ENCODE data around the gene AP3M1. TPM values are rescaled to one million over a fixed set of nuclear protein-coding genes. Genes with fewer than 3 reads are reported as not detected.

The AP3M1 gene
- polyA plus RNA-seq, 3 donors = 17.5 to 32.0 (median 23.2) TPM

DNA sequence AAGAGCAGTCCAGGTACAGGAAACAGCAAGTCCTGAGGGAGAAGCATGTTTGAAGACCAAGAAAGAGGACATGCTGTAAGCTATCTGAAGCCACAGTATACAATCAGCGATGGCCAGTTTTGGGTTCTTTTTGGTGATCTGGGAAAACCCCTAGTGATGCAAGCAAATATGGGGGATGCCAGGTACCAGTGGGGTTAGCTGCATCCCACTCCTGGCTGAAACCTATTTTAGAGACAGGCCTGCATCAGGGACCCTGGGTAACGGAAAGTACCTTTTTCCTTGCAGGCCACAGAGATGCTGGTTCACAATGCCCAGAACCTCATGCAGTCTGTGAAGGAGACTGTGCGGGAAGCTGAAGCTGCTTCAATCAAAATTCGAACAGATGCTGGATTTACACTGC is 32.9 kb downstream of the AP3M1 start:
- intact Hi-C loops (cut with micrococcal nuclease) = no loop called here
- no peaks in the 10 kb centered on the region for H3K9me3 Mint-ChIP-seq
- peak overlapping the region in 4 of 7 donors; percentile 56 to 82 (median 58) for H3K27ac Mint-ChIP-seq
- peaks cover 98 to 100% of the 10 kb centered on the region in 2 donors for H3K36me3 ChIP-seq (replicated peaks in 1 of 2; ENCODE audit: control insufficient read depth in 1 of 2, insufficient read depth in 2 of 2, low read length in 2 of 2)
- H3K27me3 ChIP-seq (ENCODE audit: control insufficient read depth in 2 of 2, insufficient read depth in 2 of 2, low read length in 2 of 2) = no peaks in the 10 kb centered on the region
- no peak overlapping the region for H3K9ac ChIP-seq (ENCODE audit: insufficient read depth, low read length, poor library complexity, severe bottlenecking)
- H3K27ac ChIP-seq (ENCODE audit: low read depth in 1 of 2, low read length in 2 of 2) = peak overlapping the region in 1 of 2 donors; percentile 48
- H3K9me3 ChIP-seq (replicated peaks in 1 of 2; ENCODE audit: control insufficient read depth in 1 of 2, insufficient read depth in 1 of 2, low read length in 2 of 2) = no peaks in the 10 kb centered on the region
- H3K4me2 ChIP-seq (replicated peaks; ENCODE audit: extremely low read depth, low read length, poor library complexity, severe bottlenecking) = no peak overlapping the region
- peaks cover 79% of the 10 kb centered on the region for H4K20me1 ChIP-seq (ENCODE audit: insufficient read depth, low read length)
- TF ChIP-seq, protein P1, sequence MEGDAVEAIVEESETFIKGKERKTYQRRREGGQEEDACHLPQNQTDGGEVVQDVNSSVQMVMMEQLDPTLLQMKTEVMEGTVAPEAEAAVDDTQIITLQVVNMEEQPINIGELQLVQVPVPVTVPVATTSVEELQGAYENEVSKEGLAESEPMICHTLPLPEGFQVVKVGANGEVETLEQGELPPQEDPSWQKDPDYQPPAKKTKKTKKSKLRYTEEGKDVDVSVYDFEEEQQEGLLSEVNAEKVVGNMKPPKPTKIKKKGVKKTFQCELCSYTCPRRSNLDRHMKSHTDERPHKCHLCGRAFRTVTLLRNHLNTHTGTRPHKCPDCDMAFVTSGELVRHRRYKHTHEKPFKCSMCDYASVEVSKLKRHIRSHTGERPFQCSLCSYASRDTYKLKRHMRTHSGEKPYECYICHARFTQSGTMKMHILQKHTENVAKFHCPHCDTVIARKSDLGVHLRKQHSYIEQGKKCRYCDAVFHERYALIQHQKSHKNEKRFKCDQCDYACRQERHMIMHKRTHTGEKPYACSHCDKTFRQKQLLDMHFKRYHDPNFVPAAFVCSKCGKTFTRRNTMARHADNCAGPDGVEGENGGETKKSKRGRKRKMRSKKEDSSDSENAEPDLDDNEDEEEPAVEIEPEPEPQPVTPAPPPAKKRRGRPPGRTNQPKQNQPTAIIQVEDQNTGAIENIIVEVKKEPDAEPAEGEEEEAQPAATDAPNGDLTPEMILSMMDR (IDR thresholded peaks at IDR 0.05) = no peak
- no peak overlapping the region for H2AFZ ChIP-seq (ENCODE audit: insufficient read depth, low read depth, low read length, poor library complexity, severe bottlenecking)
- DNase-seq = no peak
- H3K4me1 Mint-ChIP-seq = no peaks in the 10 kb centered on the region
- WGBS (ENCODE audit: insufficient coverage) = 98% methylated on average over 4 of the region's 4 CpGs
- H3K4me1 ChIP-seq (ENCODE audit: control insufficient read depth in 1 of 2, insufficient read depth in 2 of 2, low read length in 2 of 2) = no peaks in the 10 kb centered on the region
- H3K27me3 Mint-ChIP-seq (ENCODE audit: low read depth in 3 of 3) = no peaks in the 10 kb centered on the region
- no peaks in the 10 kb centered on the region for H3K79me2 ChIP-seq (ENCODE audit: insufficient read depth, low read length)
- no peak overlapping the region for H3K4me3 ChIP-seq (replicated peaks in 1 of 3; ENCODE audit: low read depth in 2 of 3, low read length in 3 of 3)
- H3K36me3 Mint-ChIP-seq = peaks cover 92 to 99% of the 10 kb centered on the region in 2 donors
- no peak overlapping the region for H3K4me3 Mint-ChIP-seq

DNA sequence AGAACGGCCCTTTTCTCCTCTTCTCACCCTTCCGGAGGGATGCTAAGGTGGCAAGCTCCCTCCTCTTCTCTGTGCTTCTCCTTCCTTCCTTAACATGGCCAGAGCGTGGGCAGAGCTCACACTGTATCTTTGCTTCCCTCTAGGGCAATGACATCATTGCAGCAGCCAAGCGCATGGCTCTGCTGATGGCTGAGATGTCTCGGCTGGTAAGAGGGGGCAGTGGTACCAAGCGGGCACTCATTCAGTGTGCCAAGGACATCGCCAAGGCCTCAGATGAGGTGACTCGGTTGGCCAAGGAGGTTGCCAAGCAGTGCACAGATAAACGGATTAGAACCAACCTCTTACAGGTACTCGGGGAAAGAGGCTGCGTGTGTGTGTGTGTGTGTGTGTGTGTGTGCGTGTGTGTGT is 36.6 kb downstream of the AP3M1 start:
- Histone ChIP-seq H3K4me2 (replicated peaks; ENCODE audit: extremely low read depth, low read length, poor library complexity, severe bottlenecking) (no peak overlapping the region), H3K9me3 (replicated peaks in 1 of 2; ENCODE audit: control insufficient read depth in 1 of 2, insufficient read depth in 1 of 2, low read length in 2 of 2) (no peaks in the 10 kb centered on the region), H3K4me3 (replicated peaks in 1 of 3; ENCODE audit: low read depth in 2 of 3, low read length in 3 of 3) (no peak overlapping the region), H3K36me3 (replicated peaks in 1 of 2; ENCODE audit: control insufficient read depth in 1 of 2, insufficient read depth in 2 of 2, low read length in 2 of 2) (peaks cover 100% of the 10 kb centered on the region in 2 donors), H2AFZ (ENCODE audit: insufficient read depth, low read depth, low read length, poor library complexity, severe bottlenecking) (no peak overlapping the region), H3K4me1 (ENCODE audit: control insufficient read depth in 1 of 2, insufficient read depth in 2 of 2, low read length in 2 of 2) (no peaks in the 10 kb centered on the region), H3K27ac (ENCODE audit: low read depth in 1 of 2, low read length in 2 of 2) (no peak overlapping the region), H3K79me2 (ENCODE audit: insufficient read depth, low read length) (no peaks in the 10 kb centered on the region), H3K27me3 (ENCODE audit: control insufficient read depth in 2 of 2, insufficient read depth in 2 of 2, low read length in 2 of 2) (no peaks in the 10 kb centered on the region), H3K9ac (ENCODE audit: insufficient read depth, low read length, poor library complexity, severe bottlenecking) (no peak overlapping the region), H4K20me1 (ENCODE audit: insufficient read depth, low read length) (peaks cover 96% of the 10 kb centered on the region)
- TF ChIP-seq, protein P1 (IDR thresholded peaks at IDR 0.05) = no peak
- H3K27ac Mint-ChIP-seq = peak overlapping the region in 1 of 7 donors; percentile 1
- intact Hi-C loops (cut with micrococcal nuclease) = no loop called here
- H3K9me3 Mint-ChIP-seq = no peaks in the 10 kb centered on the region
- no peaks in the 10 kb centered on the region for H3K4me1 Mint-ChIP-seq
- H3K27me3 Mint-ChIP-seq (ENCODE audit: low read depth in 3 of 3) = no peaks in the 10 kb centered on the region
- no peak for DNase-seq
- WGBS (ENCODE audit: insufficient coverage) = 96% methylated on average over 10 of the region's 12 CpGs
- H3K4me3 Mint-ChIP-seq = no peak overlapping the region
- peaks cover 96 to 99% of the 10 kb centered on the region in 2 donors for H3K36me3 Mint-ChIP-seq
